ENCODE data around the gene LRP1.

DNA sequence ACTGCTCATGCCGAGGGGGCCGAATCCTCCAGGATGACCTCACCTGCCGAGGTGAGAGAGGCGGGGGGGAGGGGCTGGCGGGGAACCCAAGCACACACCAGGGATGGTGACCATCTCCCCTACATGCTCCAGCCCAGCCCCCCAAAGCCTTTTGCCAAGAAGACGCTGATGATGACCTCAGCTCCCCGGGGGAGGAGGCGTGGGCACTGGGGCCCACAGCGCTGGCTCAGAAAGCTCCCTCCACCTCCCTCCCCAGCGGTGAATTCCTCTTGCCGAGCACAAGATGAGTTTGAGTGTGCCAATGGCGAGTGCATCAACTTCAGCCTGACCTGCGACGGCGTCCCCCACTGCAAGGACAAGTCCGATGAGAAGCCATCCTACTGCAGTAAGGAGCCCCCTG, 64.6 kb downstream of the LRP1 start:
- TF ChIP-seq, protein P1, sequence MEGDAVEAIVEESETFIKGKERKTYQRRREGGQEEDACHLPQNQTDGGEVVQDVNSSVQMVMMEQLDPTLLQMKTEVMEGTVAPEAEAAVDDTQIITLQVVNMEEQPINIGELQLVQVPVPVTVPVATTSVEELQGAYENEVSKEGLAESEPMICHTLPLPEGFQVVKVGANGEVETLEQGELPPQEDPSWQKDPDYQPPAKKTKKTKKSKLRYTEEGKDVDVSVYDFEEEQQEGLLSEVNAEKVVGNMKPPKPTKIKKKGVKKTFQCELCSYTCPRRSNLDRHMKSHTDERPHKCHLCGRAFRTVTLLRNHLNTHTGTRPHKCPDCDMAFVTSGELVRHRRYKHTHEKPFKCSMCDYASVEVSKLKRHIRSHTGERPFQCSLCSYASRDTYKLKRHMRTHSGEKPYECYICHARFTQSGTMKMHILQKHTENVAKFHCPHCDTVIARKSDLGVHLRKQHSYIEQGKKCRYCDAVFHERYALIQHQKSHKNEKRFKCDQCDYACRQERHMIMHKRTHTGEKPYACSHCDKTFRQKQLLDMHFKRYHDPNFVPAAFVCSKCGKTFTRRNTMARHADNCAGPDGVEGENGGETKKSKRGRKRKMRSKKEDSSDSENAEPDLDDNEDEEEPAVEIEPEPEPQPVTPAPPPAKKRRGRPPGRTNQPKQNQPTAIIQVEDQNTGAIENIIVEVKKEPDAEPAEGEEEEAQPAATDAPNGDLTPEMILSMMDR (IDR thresholded peaks at IDR 0.05; ENCODE audit: poor library complexity) = no peak
- no peak for TF ChIP-seq EZH2 (IDR thresholded peaks at IDR 0.05; ENCODE audit: borderline replicate concordance)
